ENCODE data around the gene HTR3E.

DNA sequence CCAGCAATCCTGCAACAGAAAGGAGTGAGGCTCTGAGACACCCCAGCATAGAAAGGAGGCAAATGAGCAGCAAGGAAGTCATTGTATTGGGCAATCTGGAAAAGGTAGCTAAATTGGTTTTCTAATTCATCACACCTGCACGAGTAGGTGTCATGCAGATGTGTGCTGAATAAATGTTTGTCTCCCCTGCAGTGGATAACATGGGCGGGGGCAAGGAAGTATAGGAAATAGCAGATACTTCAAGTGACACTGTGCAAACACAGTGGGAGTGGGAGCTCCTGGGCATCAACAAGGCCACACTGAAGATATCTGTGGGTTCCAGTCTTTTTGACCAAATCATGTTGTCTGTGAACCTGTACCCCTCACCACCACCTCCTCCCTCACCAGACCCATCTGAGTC is 14.4 kb upstream of the HTR3E start:
- TF ChIP-seq, protein P1, sequence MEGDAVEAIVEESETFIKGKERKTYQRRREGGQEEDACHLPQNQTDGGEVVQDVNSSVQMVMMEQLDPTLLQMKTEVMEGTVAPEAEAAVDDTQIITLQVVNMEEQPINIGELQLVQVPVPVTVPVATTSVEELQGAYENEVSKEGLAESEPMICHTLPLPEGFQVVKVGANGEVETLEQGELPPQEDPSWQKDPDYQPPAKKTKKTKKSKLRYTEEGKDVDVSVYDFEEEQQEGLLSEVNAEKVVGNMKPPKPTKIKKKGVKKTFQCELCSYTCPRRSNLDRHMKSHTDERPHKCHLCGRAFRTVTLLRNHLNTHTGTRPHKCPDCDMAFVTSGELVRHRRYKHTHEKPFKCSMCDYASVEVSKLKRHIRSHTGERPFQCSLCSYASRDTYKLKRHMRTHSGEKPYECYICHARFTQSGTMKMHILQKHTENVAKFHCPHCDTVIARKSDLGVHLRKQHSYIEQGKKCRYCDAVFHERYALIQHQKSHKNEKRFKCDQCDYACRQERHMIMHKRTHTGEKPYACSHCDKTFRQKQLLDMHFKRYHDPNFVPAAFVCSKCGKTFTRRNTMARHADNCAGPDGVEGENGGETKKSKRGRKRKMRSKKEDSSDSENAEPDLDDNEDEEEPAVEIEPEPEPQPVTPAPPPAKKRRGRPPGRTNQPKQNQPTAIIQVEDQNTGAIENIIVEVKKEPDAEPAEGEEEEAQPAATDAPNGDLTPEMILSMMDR (IDR thresholded peaks at IDR 0.05), result no peak
- TF ChIP-seq POLR2A (IDR thresholded peaks at IDR 0.05), result no peak
- TF ChIP-seq EP300 (IDR thresholded peaks at IDR 0.05), result no peak
- TF ChIP-seq POLR2AphosphoS5 (IDR thresholded peaks at IDR 0.05), result no peak
